Lung (tissue), 12 donors: ENCODE results near the gene NDUFB6. TPM values are rescaled to one million over a fixed set of nuclear protein-coding genes. Genes with fewer than 3 reads are reported as not detected.
"Not testable (repeated sequence)": the region's sequence is repeated elsewhere in the genome, so short reads cannot be mapped to it uniquely, and the experiment has no call there.

Experiments
- ATAC-seq: fragments of 200-7000 bp; cut with Tn5 transposase; one replicate; pipeline ENCODE4 v1.9.1; 2020; ENCODE audit warnings: moderate number of reproducible peaks; ENCODE audit not compliant: insufficient read depth, low FRiP score
- DNase-seq, 3 donors: peaks; one replicate each; pipeline ENCODE4 v3.0.0-alpha.2; 2013 to 2017
- H3K27ac ChIP-seq, 2 donors: one replicate each; pipeline ENCODE4 v1.5.1; 2013; ENCODE audit warnings: mild to moderate bottlenecking in 2 of 2, moderate library complexity in 2 of 2, control low read depth in 1 of 2, inconsistent platforms in 1 of 2, low read depth in 1 of 2, low read length in 1 of 2
- H3K27me3 ChIP-seq, 3 donors: one replicate each; pipeline ENCODE4 v1.5.1; 2013; ENCODE audit warnings: low read length in 2 of 3; ENCODE audit not compliant: control insufficient read depth in 3 of 3, insufficient read depth in 3 of 3
- H3K36me3 ChIP-seq, 4 donors: one replicate each; pipeline ENCODE4 v1.5.1; 2013; ENCODE audit warnings: low read length in 4 of 4, mild to moderate bottlenecking in 1 of 4, moderate library complexity in 1 of 4; ENCODE audit not compliant: control insufficient read depth in 4 of 4, insufficient read depth in 4 of 4
- H3K4me1 ChIP-seq, 5 donors: one replicate each; pipeline ENCODE4 v1.5.1; 2013; ENCODE audit warnings: low read length in 5 of 5, mild to moderate bottlenecking in 2 of 5, moderate library complexity in 1 of 5; ENCODE audit not compliant: control insufficient read depth in 5 of 5, insufficient read depth in 5 of 5
- H3K4me3 ChIP-seq: one replicate; pipeline ENCODE4 v1.5.1; 2013; ENCODE audit warnings: mild to moderate bottlenecking, control low read depth, moderate library complexity
- H3K9ac ChIP-seq, 2 donors: one replicate each; pipeline ENCODE4 v1.5.1; 2013; ENCODE audit warnings: low read length in 2 of 2, control low read depth in 1 of 2; ENCODE audit not compliant: insufficient read depth in 1 of 2
- H3K9me3 ChIP-seq, 4 donors: one replicate each; pipeline ENCODE4 v1.5.1; 2013; ENCODE audit warnings: low read length in 3 of 4, mild to moderate bottlenecking in 1 of 4, moderate library complexity in 1 of 4; ENCODE audit not compliant: control insufficient read depth in 4 of 4, insufficient read depth in 3 of 4
- WGBS, 2 donors: extraction: QIAGEN DNeasy Blood & Tissue Kit; methylation state at CpG; one replicate each; pipeline ENCODE4 v1.1.7; 2013; 5-methylcytosine and 5-hydroxymethylcytosine counted together
- polyA plus RNA-seq, 2 donors: library from polyadenylated mRNA; stranded (reverse); fragments of 200-250 nt; gene quantifications; one replicate each; pipeline ENCODE4 v1.2.1, GENCODE V29; 2013
- total RNA-seq, 2 donors: library from RNA; depleted of rRNA in 1 of 2; stranded (reverse); fragments of >200 nt in 1 of 2; gene quantifications; one replicate each; pipeline ENCODE4 v1.2.1, GENCODE V29; 2014 to 2021
- TF ChIP-seq, protein P1 (sequence below): IDR thresholded peaks from 2 replicates; pipeline ENCODE4 v1.5.1; 2012; ENCODE audit warnings: mild to moderate bottlenecking; ENCODE audit errors: control extremely low read depth, extremely low read depth
- donor health status: control.
- donor health status: control.
- donor health status: Bipolar disorder and iron deficiency.
- donor health status: healthy.
- donor health status: DM: yes; HTN: yes; CAD: no.

NDUFB6 gene
- total and polyA plus RNA-seq, 4 donors, result 34.4 to 48.6 (median 42.2) TPM

DNA sequence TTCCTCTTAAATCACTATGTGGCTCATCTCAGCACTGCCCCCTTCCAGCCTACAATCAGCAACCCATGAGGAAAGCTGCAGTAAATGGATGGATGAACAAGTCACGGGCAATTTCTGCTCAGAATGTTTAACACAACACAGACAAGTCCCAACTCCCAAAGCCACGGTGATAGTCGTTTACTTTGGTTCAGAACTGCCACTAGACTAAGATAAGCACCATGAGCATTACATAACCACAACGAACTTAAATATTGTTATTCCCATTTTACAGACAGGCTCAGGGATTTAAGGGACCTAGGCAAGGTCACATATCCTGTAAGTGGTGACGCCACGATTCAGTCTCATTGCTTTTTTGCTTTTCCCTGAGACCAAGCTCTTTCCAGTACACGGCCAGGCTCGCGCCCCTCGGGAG is 22.8 kb downstream of the NDUFB6 start:
- ATAC-seq, result no peak
- Histone ChIP-seq H3K36me3 (peaks cover 0 to 3% (median under 1%) of the 10 kb centered on the region in 4 donors), H3K4me3 (peak overlapping the region; percentile 97), H3K9ac (peak overlapping the region; percentile 74 to 80), H3K4me1 (peaks cover 0 to 27% (median 3%) of the 10 kb centered on the region in 5 donors), H3K9me3 (no peaks in the 10 kb centered on the region), H3K27me3 (no peaks in the 10 kb centered on the region), H3K27ac (peak overlapping the region; percentile 85 to 89)
- TF ChIP-seq, protein P1, sequence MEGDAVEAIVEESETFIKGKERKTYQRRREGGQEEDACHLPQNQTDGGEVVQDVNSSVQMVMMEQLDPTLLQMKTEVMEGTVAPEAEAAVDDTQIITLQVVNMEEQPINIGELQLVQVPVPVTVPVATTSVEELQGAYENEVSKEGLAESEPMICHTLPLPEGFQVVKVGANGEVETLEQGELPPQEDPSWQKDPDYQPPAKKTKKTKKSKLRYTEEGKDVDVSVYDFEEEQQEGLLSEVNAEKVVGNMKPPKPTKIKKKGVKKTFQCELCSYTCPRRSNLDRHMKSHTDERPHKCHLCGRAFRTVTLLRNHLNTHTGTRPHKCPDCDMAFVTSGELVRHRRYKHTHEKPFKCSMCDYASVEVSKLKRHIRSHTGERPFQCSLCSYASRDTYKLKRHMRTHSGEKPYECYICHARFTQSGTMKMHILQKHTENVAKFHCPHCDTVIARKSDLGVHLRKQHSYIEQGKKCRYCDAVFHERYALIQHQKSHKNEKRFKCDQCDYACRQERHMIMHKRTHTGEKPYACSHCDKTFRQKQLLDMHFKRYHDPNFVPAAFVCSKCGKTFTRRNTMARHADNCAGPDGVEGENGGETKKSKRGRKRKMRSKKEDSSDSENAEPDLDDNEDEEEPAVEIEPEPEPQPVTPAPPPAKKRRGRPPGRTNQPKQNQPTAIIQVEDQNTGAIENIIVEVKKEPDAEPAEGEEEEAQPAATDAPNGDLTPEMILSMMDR, result no peak
- peak; percentile 19 to 60 (median 50) for DNase-seq
- WGBS, 2 donors, result 3% methylated on average over 10 of the region's 10 CpGs

GRCh38 chr9:32548213-32548612 is 24.7 kb downstream of the NDUFB6 start:
- 97 to 98% methylated on average over 20 of the region's 20 CpGs for WGBS, 2 donors
- not testable (repeated sequence) for H3K27me3 ChIP-seq, DNase-seq, H3K4me3 ChIP-seq, H3K27ac ChIP-seq, H3K9ac ChIP-seq, H3K9me3 ChIP-seq, H3K36me3 ChIP-seq, ATAC-seq
- H3K4me1 ChIP-seq, result peaks cover 0 to 13% (median 0%) of the 10 kb centered on the region in 5 donors

DNA sequence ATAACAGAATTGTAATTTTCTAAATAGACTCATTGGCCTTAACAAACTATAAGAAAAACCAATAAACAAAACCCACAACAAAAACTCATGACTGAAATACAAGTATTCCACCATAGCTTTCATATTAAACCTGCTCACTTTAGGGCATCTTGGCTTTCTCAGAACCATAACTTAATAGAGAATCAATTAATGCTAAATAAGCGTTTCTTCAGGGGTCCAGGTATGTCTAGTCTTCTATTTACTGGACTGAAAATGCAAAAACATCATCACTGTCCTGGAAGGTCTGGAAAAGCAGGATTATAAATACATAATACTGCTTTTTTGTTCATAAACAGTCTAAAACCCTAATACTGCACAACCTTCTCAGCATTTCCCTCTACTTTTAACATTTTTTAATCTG is 27.1 kb downstream of the NDUFB6 start:
- no peak for ATAC-seq
- no peaks in the 10 kb centered on the region for H3K27me3 ChIP-seq
- no peak overlapping the region for H3K9ac ChIP-seq
- no peak overlapping the region for H3K27ac ChIP-seq
- 94 to 96% methylated on average over 1 of the region's 1 CpG for WGBS, 2 donors
- H3K4me1 ChIP-seq, result peaks cover 0 to 9% (median 0%) of the 10 kb centered on the region in 5 donors
- peaks cover 9 to 18% (median 14%) of the 10 kb centered on the region in 4 donors for H3K36me3 ChIP-seq
- no peaks in the 10 kb centered on the region for H3K9me3 ChIP-seq
- H3K4me3 ChIP-seq, result no peak overlapping the region
- DNase-seq, result no peak
- TF ChIP-seq, protein P1, result no peak

- Histone ChIP-seq H3K36me3 (peaks cover 9 to 18% (median 13%) of the 10 kb centered on the region in 4 donors), H3K9me3 (no peaks in the 10 kb centered on the region), H3K4me3 (no peak overlapping the region), H3K27me3 (no peaks in the 10 kb centered on the region), H3K9ac (no peak overlapping the region), H3K4me1 (peaks cover 0 to 6% (median 0%) of the 10 kb centered on the region in 5 donors), H3K27ac (no peak overlapping the region)
- ATAC-seq (no peak), DNase-seq (no peak)
- TF ChIP-seq, protein P1, result no peak
- WGBS, 2 donors, result 89 to 94% methylated on average over 4 of the region's 4 CpGs
These were observed 29.9 kb downstream of the NDUFB6 start for GRCh38 chr9:32543047-32543446.
